Heart left ventricle (tissue), 13 donors: ENCODE results near the gene HS1BP3.

Experiments
- CTCF ChIP-seq, 12 donors: fragments of 200-600 bp; sonication (generic) in 4 of 12; IDR thresholded peaks; one replicate each; pipeline versions ENCODE4 v1.5.0 to v1.8.0; 2018 to 2022; ENCODE audit warnings: antibody characterized with exemption in 12 of 12, mild to moderate bottlenecking in 5 of 12
- POLR2A ChIP-seq, 2 donors: fragments of 450-650 bp; IDR thresholded peaks; one replicate each; pipeline ENCODE4 v1.6.1; 2017; ENCODE audit warnings: antibody characterized with exemption in 2 of 2, mild to moderate bottlenecking in 2 of 2, moderate library complexity in 2 of 2
- donor health status: ischemic (EF 13 %, LVEDD 7.1; RV severe dilation, severe dysfunction).
- donor health status: DM: no; HTN: yes; CAD: no.
- donor health status: DM: no; HTN: no; CAD: no.
- donor health status: ischemic (EF 25% LVEDD 6.9; RV normal size, moderate dysfunction).
- donor health status: ischemic (EF 25% LVEDD 5.7; RV mildly dilated, moderate dysfunction).
- donor health status: ischemic (EF 35%, LVEDD 5.7; RV mildly dilated, moderate dysfunction).
- donor health status: nonischemic (EF 11% LVEDD 7.7; RV severe dilation, severe dysfunction).
- donor health status: DM: yes; HTN: yes; CAD: no.
- donor health status: PGD.
- donor health status: ischemic (EF 29% LVEDD 5.4; RV normal size, mild dysfunction).
- donor health status: nonischemic (EF 23%, LVEDD 6.1; RV moderate dilation, normal function).

GRCh38 chr2:20664071-20664390, 13.1 kb upstream of the HS1BP3 start:
- TF ChIP-seq CTCF (IDR thresholded peaks at IDR 0.05) (no peak), POLR2A (IDR thresholded peaks at IDR 0.05) (no peak)
